GM10847 (cell line): ENCODE results near the gene PMAIP1.

Experiments used
- POLR2A ChIP-seq: IDR thresholded peaks from 2 replicates; pipeline ENCODE4 v1.6.1; 2011; ENCODE audit not compliant: insufficient read length; ENCODE audit errors: extremely low read depth

The PMAIP1 gene

DNA sequence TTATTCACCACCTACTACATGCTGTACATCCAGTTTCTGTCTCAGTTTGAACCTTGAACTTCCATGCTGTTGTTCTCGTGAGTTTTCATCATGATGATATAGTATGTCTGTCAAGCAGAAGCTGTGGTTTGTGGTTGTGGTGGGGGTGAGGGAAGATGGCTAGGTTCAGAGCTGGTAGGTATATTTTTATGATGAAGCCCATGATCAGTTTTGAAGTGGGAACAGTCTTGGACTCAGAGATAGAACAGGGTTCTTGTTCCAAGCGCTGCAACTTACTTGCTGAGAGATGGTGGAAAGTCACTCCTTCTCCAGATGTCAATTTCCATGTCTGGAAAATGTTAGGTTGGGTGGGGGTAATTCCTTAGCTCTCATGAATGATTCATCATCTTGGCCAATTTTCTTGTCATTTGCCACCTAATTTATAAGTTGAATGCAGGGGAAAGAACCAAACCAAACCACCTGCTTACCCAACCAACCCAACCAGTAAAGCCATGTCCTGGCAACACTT lies 21.6 kb downstream of the PMAIP1 start:
- TF ChIP-seq POLR2A = no peak

- TF ChIP-seq POLR2A = no peak
Measured at GRCh38 chr18:59923539-59924196, 23.9 kb downstream of the PMAIP1 start.

- no peak for TF ChIP-seq POLR2A
Measured at GRCh38 chr18:59926131-59926530, 26.3 kb downstream of the PMAIP1 start.

GRCh38 chr18:59927246-59927825 lies 27.5 kb downstream of the PMAIP1 start:
- TF ChIP-seq POLR2A = no peak

- TF ChIP-seq POLR2A = no peak
Measured at GRCh38 chr18:59928201-59928600, 28.4 kb downstream of the PMAIP1 start.

- no peak for TF ChIP-seq POLR2A
Measured at GRCh38 chr18:59929621-59930295, 30.0 kb downstream of the PMAIP1 start.

- TF ChIP-seq POLR2A = no peak
Measured at GRCh38 chr18:59932401-59932800, 32.6 kb downstream of the PMAIP1 start.

DNA sequence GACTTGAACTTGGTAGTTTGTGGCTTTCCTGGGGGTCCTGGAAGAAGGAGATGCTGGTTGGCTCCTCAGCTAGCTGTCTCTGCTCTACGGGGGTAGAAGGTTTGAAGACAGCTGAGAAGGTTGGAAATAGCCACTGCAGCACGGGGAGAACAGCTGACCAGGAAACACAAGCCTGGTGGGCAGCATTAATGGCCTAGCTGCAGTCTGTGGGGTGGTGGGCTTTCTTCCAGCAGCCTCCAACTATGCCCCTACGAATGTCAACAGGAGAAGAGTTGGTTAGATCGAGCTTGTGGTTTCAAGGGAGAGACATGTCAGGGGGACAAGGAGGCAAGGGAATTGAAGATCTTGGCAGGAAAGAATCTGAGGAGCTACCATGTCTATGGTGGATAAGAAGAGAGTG lies 38.9 kb downstream of the PMAIP1 start:
- TF ChIP-seq POLR2A = no peak

GRCh38 chr18:59939127-59939526 lies 39.3 kb downstream of the PMAIP1 start:
- no peak for TF ChIP-seq POLR2A

DNA sequence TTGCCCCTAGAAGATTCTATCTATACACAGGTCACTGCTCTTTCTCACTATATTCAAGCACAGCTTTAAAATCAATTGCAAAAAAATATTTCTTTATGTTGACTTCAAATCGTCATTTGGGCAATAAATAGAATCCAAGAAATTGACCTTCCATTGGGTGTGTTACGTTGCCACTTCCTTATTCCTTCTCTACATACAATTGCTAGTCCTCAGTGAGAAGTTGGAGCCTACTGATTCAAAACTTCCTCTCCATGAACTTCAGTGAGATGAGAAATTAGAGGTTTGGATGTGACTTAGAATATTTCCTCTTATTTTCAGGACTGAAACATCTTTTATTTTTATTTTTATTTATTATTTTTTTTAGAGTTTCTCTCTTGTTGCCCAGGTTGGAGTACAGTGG lies 40.3 kb downstream of the PMAIP1 start:
- TF ChIP-seq POLR2A = no peak

DNA sequence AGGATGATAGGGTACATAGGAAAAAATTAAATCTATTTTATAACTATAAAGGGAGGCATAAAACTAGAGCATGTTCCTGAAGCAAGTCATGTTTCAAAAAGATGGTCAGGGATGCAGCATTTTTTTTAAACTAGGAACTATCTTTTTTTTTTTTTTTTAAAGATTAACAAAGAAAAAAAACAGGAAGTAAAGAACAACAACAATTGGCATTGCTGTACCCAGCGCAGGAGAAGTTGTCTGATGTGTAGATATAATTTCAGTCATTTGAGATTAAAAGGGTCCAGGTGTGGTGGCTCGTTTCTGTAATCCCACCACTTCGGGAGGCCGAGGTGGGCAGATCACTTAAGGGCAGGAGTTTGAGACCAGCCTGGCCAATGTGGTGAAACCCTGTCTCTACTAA lies 41.5 kb downstream of the PMAIP1 start:
- no peak for TF ChIP-seq POLR2A

- TF ChIP-seq POLR2A = no peak
Measured at GRCh38 chr18:59942601-59943000, 42.8 kb downstream of the PMAIP1 start.

DNA sequence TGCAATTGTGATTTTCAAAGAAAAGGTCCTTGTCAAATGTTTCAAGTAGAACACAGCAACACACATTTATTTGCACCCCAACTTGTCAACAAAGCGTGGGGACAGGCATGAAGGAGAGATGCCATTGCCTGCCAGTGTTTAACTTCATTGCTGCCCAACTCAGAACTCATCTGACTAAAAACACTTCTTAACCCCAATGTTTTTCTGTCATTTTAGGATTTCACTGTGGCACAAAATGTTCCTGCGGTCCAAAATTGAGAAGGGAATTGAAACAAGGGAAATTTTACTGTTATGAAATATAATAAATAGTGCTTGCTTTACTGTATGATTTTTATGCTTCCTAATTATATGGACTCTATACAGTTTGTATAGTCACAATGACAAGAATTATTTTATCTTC lies 45.7 kb downstream of the PMAIP1 start:
- no peak for TF ChIP-seq POLR2A

- no peak for TF ChIP-seq POLR2A
Measured at GRCh38 chr18:59950215-59950944, 50.6 kb downstream of the PMAIP1 start.

DNA sequence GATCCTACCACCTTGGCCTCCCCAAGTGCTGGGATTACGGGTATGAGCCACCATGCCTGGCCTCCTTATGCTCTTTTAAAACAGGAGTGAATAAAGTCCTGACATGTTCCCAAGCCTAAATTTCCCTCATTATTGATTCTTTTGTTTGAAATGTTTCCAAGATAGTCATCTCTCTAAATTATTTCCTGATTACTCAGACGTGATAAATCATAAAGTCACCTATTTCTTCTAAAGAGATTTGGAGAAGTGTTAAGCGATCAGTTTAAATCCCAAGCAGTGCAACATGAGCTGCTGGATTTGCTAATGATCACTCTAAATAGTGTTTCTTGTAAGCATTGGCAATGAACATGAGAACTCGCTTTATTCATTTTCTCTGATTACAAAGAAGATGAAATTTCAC lies 51.8 kb downstream of the PMAIP1 start:
- no peak for TF ChIP-seq POLR2A
